Measurements from ENCODE around the gene MIGA2.

MIGA2 gene

GRCh38 chr9:129076640-129077037, 40.2 kb downstream of the MIGA2 start:
- no peaks in the 10 kb centered on the region for H4K20me1 ChIP-seq (ENCODE audit: insufficient read depth)
- H3K9ac ChIP-seq: no peak overlapping the region
- H3K4me1 ChIP-seq (ENCODE audit: low read depth, poor library complexity, severe bottlenecking): no peaks in the 10 kb centered on the region
- H3K27ac ChIP-seq: no peak overlapping the region
- H3K36me3 ChIP-seq (ENCODE audit: insufficient read depth): no peaks in the 10 kb centered on the region
- peaks cover 2% of the 10 kb centered on the region; the same call in 1 of the 2 replicates for H3K79me2 ChIP-seq (ENCODE audit: insufficient read depth, low read depth)
- no peak overlapping the region for H2AFZ ChIP-seq (ENCODE audit: low read depth)
- no peak for TF ChIP-seq CTCF (conservative IDR thresholded peaks at IDR 0.05; ENCODE audit: low read depth, low read length)
- no peak overlapping the region for H3K4me3 ChIP-seq (IDR thresholded peaks at IDR 0.05; ENCODE audit: insufficient read depth, low read depth, low read length)
- H3K4me2 ChIP-seq: no peak overlapping the region
- H3K27me3 ChIP-seq (ENCODE audit: insufficient read depth, low read depth): no peaks in the 10 kb centered on the region

GRCh38 chr9:129077236-129077635, 40.8 kb downstream of the MIGA2 start:
- no peaks in the 10 kb centered on the region for H3K36me3 ChIP-seq (ENCODE audit: insufficient read depth)
- no peak overlapping the region for H3K4me2 ChIP-seq
- no peak overlapping the region for H3K27ac ChIP-seq
- no peak overlapping the region for H3K4me3 ChIP-seq (IDR thresholded peaks at IDR 0.05; ENCODE audit: insufficient read depth, low read depth, low read length)
- H3K27me3 ChIP-seq (ENCODE audit: insufficient read depth, low read depth): no peaks in the 10 kb centered on the region
- no peak overlapping the region for H2AFZ ChIP-seq (ENCODE audit: low read depth)
- TF ChIP-seq CTCF (conservative IDR thresholded peaks at IDR 0.05; ENCODE audit: low read depth, low read length): no peak
- H3K4me1 ChIP-seq (ENCODE audit: low read depth, poor library complexity, severe bottlenecking): peaks cover 4% of the 10 kb centered on the region
- H4K20me1 ChIP-seq (ENCODE audit: insufficient read depth): no peaks in the 10 kb centered on the region
- no peak overlapping the region for H3K9ac ChIP-seq
- peaks cover 8% of the 10 kb centered on the region for H3K79me2 ChIP-seq (ENCODE audit: insufficient read depth, low read depth)

GRCh38 chr9:129078691-129079503, 42.5 kb downstream of the MIGA2 start:
- H3K9ac ChIP-seq: no peak overlapping the region
- no peak overlapping the region for H2AFZ ChIP-seq (ENCODE audit: low read depth)
- peaks cover 11% of the 10 kb centered on the region for H3K4me1 ChIP-seq (ENCODE audit: low read depth, poor library complexity, severe bottlenecking)
- no peaks in the 10 kb centered on the region for H4K20me1 ChIP-seq (ENCODE audit: insufficient read depth)
- no peak overlapping the region for H3K4me3 ChIP-seq (IDR thresholded peaks at IDR 0.05; ENCODE audit: insufficient read depth, low read depth, low read length)
- no peaks in the 10 kb centered on the region for H3K27me3 ChIP-seq (ENCODE audit: insufficient read depth, low read depth)
- peaks cover 22% of the 10 kb centered on the region for H3K79me2 ChIP-seq (ENCODE audit: insufficient read depth, low read depth)
- no peak for TF ChIP-seq CTCF (conservative IDR thresholded peaks at IDR 0.05; ENCODE audit: low read depth, low read length)
- H3K36me3 ChIP-seq (ENCODE audit: insufficient read depth): no peaks in the 10 kb centered on the region
- no peak overlapping the region for H3K4me2 ChIP-seq
- H3K27ac ChIP-seq: no peak overlapping the region

GRCh38 chr9:129079829-129080228, 43.4 kb downstream of the MIGA2 start:
- TF ChIP-seq CTCF (conservative IDR thresholded peaks at IDR 0.05; ENCODE audit: low read depth, low read length): no peak
- H3K27ac ChIP-seq: no peak overlapping the region

More at GRCh38 chr9:129079829-129080228, 43.4 kb downstream of the MIGA2 start:
- peak overlapping the region; percentile 66; the same call in 1 of the 2 replicates for H3K4me2 ChIP-seq
- peaks cover 28% of the 10 kb centered on the region for H3K79me2 ChIP-seq (ENCODE audit: insufficient read depth, low read depth)
- H2AFZ ChIP-seq (ENCODE audit: low read depth): peak overlapping the region; percentile 79; the same call in 1 of the 2 replicates
- no peak overlapping the region for H3K9ac ChIP-seq
- H4K20me1 ChIP-seq (ENCODE audit: insufficient read depth): no peaks in the 10 kb centered on the region
- peak overlapping the region; percentile 47 for H3K4me3 ChIP-seq (IDR thresholded peaks at IDR 0.05; ENCODE audit: insufficient read depth, low read depth, low read length)
- H3K36me3 ChIP-seq (ENCODE audit: insufficient read depth): no peaks in the 10 kb centered on the region
- H3K4me1 ChIP-seq (ENCODE audit: low read depth, poor library complexity, severe bottlenecking): peaks cover 11% of the 10 kb centered on the region
- no peaks in the 10 kb centered on the region for H3K27me3 ChIP-seq (ENCODE audit: insufficient read depth, low read depth)

All from KMS-11 (cell line).